HCT116 (cell line): Measurements from ENCODE around the gene ZBTB8A. TPM values are rescaled to one million over a fixed set of nuclear protein-coding genes. Genes with fewer than 3 reads are reported as not detected.

Experiments
- ATAC-seq: fragments of 200-7000 bp; cut with Tn5 transposase; 2 replicates; pipeline ENCODE4 v1.9.1; 2020; ENCODE audit warnings: mild to moderate bottlenecking, moderate library complexity
- BruUV-seq: library from RNA; stranded (reverse); fragments of 400-500 nt; replicated peaks from 2 replicates; lab custom pipeline; 2021; lab: Mats Ljungman, UMichigan
- CTCF ChIA-PET: fragments of 300-600 bp; sonication (Branson Sonifier 250); formaldehyde crosslinking; loops from one replicate; lab custom pipeline; 2021; ENCODE audit warnings: antibody characterized with exemption; lab: Charles Lee
- POLR2A ChIA-PET: fragments of 300-600, 350-600 bp; sonication (Branson Sonifier 250); formaldehyde crosslinking; loops from one replicate; lab custom pipeline; 2021; ENCODE audit warnings: antibody characterized with exemption; lab: Charles Lee
- RAD21 ChIA-PET, 2 experiments: fragments of 300-600 bp; sonication (Branson Sonifier 250); formaldehyde crosslinking; loops; one replicate each; lab custom pipeline; 2023; ENCODE audit warnings: low total read pairs in 2 of 2; ENCODE audit not compliant: uncharacterized antibody in 2 of 2, unreplicated experiment in 2 of 2, low non-redundant PET in 1 of 2; lab: Charles Lee
- DNase-seq: peaks from one replicate; pipeline ENCODE4 v3.0.0-alpha.2; 2010; ENCODE audit warnings: low read depth, low spot score
- H2AFZ ChIP-seq: fragments of 200-600 bp; shearing (Covaris generic), sonication (generic); 2 replicates; pipeline ENCODE4 v1.6.1; 2017; ENCODE audit warnings: low read depth, mixed run types, mixed read lengths, antibody characterized with exemption, low read length; ENCODE audit not compliant: poor library complexity, severe bottlenecking
- H3K27ac ChIP-seq: 2 replicates; pipeline ENCODE4 v1.5.1; 2012; ENCODE audit warnings: low read depth, low read length
- H3K27me3 ChIP-seq: fragments of 200-600 bp; sonication (generic); 2 replicates; pipeline ENCODE4 v1.6.1; 2016; ENCODE audit warnings: mixed run types, low read length, mixed read lengths; ENCODE audit not compliant: insufficient read depth
- H3K36me3 ChIP-seq, 2 experiments: fragments of 200-500 bp in 1 of 2; fragments of 200-600 bp in 1 of 2; sonication (Bioruptor generic) in 1 of 2; sonication (generic) in 1 of 2; 2 replicates each; pipeline versions ENCODE4 v1.5.1 to v1.6.1; 2014 to 2016; ENCODE audit warnings: low read length in 2 of 2, inconsistent platforms in 1 of 2, mixed read lengths in 1 of 2, mixed run types in 1 of 2; ENCODE audit not compliant: insufficient read depth in 2 of 2, control insufficient read depth in 1 of 2
- H3K4me1 ChIP-seq, 2 experiments: fragments of 200-600 bp in 1 of 2; sonication (generic) in 1 of 2; 2 replicates each; pipeline versions ENCODE4 v1.5.1 to v1.6.1; 2012 to 2017; ENCODE audit warnings: low read length in 2 of 2, inconsistent platforms in 1 of 2, mild to moderate bottlenecking in 1 of 2, mixed read lengths in 1 of 2, mixed run types in 1 of 2, moderate library complexity in 1 of 2; ENCODE audit not compliant: insufficient read depth in 2 of 2, control insufficient read depth in 1 of 2
- H3K4me2 ChIP-seq: fragments of 200-600 bp; sonication (generic); 2 replicates; pipeline ENCODE4 v1.6.1; 2017; ENCODE audit warnings: mixed run types, low read length, mixed read lengths
- H3K4me3 ChIP-seq, 2 experiments: fragments of 200-600 bp in 1 of 2; sonication (generic) in 1 of 2; replicated peaks in 1 of 2; 2 replicates each; pipeline ENCODE4 v1.5.1; 2011 to 2016; ENCODE audit warnings: low read length in 2 of 2, control low read depth in 1 of 2, low read depth in 1 of 2, mild to moderate bottlenecking in 1 of 2, mixed read lengths in 1 of 2, mixed run types in 1 of 2
- H3K79me2 ChIP-seq: fragments of 200-600 bp; sonication (generic); 2 replicates; pipeline ENCODE4 v1.6.1; 2017; ENCODE audit warnings: mild to moderate bottlenecking, mixed run types, low read length, moderate library complexity, mixed read lengths; ENCODE audit not compliant: insufficient read depth
- H3K9ac ChIP-seq: fragments of 200-600 bp; sonication (generic); 2 replicates; pipeline ENCODE4 v1.6.1; 2016; ENCODE audit warnings: low read length, mixed read lengths
- H3K9me2 ChIP-seq: fragments of 200-600 bp; sonication (generic), shearing (Covaris generic); 2 replicates; pipeline ENCODE4 v1.6.1; 2017; ENCODE audit warnings: mixed run types, mild to moderate bottlenecking, moderate library complexity; ENCODE audit not compliant: insufficient read depth
- H3K9me3 ChIP-seq, 2 experiments: fragments of 200-500 bp in 1 of 2; fragments of 200-600 bp in 1 of 2; sonication (Bioruptor generic) in 1 of 2; sonication (generic) in 1 of 2; 2 replicates each; pipeline ENCODE4 v1.6.1; 2014 to 2017; ENCODE audit warnings: low read length in 2 of 2, mixed read lengths in 2 of 2, inconsistent platforms in 1 of 2, low read depth in 1 of 2, mild to moderate bottlenecking in 1 of 2, mixed run types in 1 of 2, moderate library complexity in 1 of 2; ENCODE audit not compliant: control insufficient read depth in 1 of 2, insufficient read depth in 1 of 2
- H4K20me1 ChIP-seq: fragments of 200-600 bp; sonication (generic), shearing (Covaris generic); 2 replicates; pipeline ENCODE4 v1.6.1; 2017; ENCODE audit warnings: mixed run types, mild to moderate bottlenecking, moderate library complexity; ENCODE audit not compliant: insufficient read depth
- ATF3 ChIP-seq: IDR thresholded peaks from 2 replicates; pipeline ENCODE4 v1.6.1; 2012
- CBX3 ChIP-seq: IDR thresholded peaks from 2 replicates; pipeline ENCODE4 v1.6.1; 2012; ENCODE audit warnings: low read depth
- CTCF ChIP-seq, 3 experiments: fragments of 200-600 bp in 1 of 3; sonication (generic) in 1 of 3; IDR thresholded peaks in 2 of 3; conservative IDR thresholded peaks in 1 of 3; 2 replicates each; pipeline ENCODE4 v1.5.1; 2012 to 2017; ENCODE audit warnings: low read depth in 2 of 3, low read length in 2 of 3, antibody characterized with exemption in 1 of 3, borderline replicate concordance in 1 of 3, control low read depth in 1 of 3, mild to moderate bottlenecking in 1 of 3, mixed read lengths in 1 of 3, mixed run types in 1 of 3, moderate library complexity in 1 of 3; ENCODE audit not compliant: insufficient read depth in 1 of 3
- EGR1 ChIP-seq: IDR thresholded peaks from 2 replicates; pipeline ENCODE4 v1.6.1; 2012; ENCODE audit warnings: low read depth
- EZH2 ChIP-seq: fragments of 200-600 bp; sonication (generic); IDR thresholded peaks from 2 replicates; pipeline ENCODE4 v1.6.1; 2017; ENCODE audit warnings: antibody characterized with exemption, mixed run types
- EZH2phosphoT487 ChIP-seq: fragments of 200-600 bp; IDR thresholded peaks from 2 replicates; pipeline ENCODE4 v1.6.1; 2018; ENCODE audit warnings: antibody characterized with exemption, borderline replicate concordance
- FOSL1 ChIP-seq: IDR thresholded peaks from 2 replicates; pipeline ENCODE4 v1.6.1; 2012; ENCODE audit warnings: low read depth
- SIN3A ChIP-seq: IDR thresholded peaks from 2 replicates; pipeline ENCODE4 v1.6.1; 2012; ENCODE audit warnings: low read depth
- SP1 ChIP-seq: IDR thresholded peaks from 2 replicates; pipeline ENCODE4 v1.6.1; 2012; ENCODE audit warnings: low read depth
- YY1 ChIP-seq: IDR thresholded peaks from 2 replicates; pipeline ENCODE4 v1.6.1; 2011; ENCODE audit warnings: low read length, low read depth, moderate library complexity, mild to moderate bottlenecking; ENCODE audit not compliant: insufficient replicate concordance; ENCODE audit errors: extremely low read depth
- ZBTB33 ChIP-seq: IDR thresholded peaks from 2 replicates; pipeline ENCODE4 v1.6.1; 2011; ENCODE audit warnings: mild to moderate bottlenecking, low read length, moderate library complexity; ENCODE audit not compliant: insufficient replicate concordance; ENCODE audit errors: extremely low read depth
- ZFX ChIP-seq: fragments of 450-650 bp; IDR thresholded peaks from 2 replicates; pipeline ENCODE4 v1.6.1; 2017
- ZNF274 ChIP-seq: fragments of 200-500 bp; sonication (Bioruptor generic); IDR thresholded peaks from 2 replicates; pipeline ENCODE4 v1.6.1; 2014; ENCODE audit warnings: mild to moderate bottlenecking, low read depth, low read length, inconsistent platforms
- intact Hi-C: fragments of 100-400 bp; cut with micrococcal nuclease; formaldehyde crosslinking; loops from 2 replicates; pipeline ENCODE4 v1.10.0; 2022
- total RNA-seq: library from RNA; stranded (reverse); gene quantifications from one replicate; pipeline ENCODE4 v1.2.1, GENCODE V29; 2021; ENCODE audit not compliant: unreplicated experiment

ZBTB8A gene
- total RNA-seq, 1 experiment from 2014 or later, result 9.7 TPM

GRCh38 chr1:32536117-32536516 lies 3.1 kb upstream of the ZBTB8A start:
- RAD21 ChIA-PET, result no interaction called here
- no peak overlapping the region for H3K27ac ChIP-seq
- H3K9me3 ChIP-seq, result 0 out of 4 replicates have a peak, but pooled peaks cover 0 to 3% of the 10 kb centered on the region in 2 experiments
- H3K79me2 ChIP-seq, result peaks cover 13% of the 10 kb centered on the region
- H3K36me3 ChIP-seq, result no peaks in the 10 kb centered on the region
- H4K20me1 ChIP-seq, result no peaks in the 10 kb centered on the region
- no peak for TF ChIP-seq EGR1
- no peak overlapping the region for H3K4me3 ChIP-seq
- CTCF ChIA-PET, result interaction anchor here (1.5 kb wide), 1 partner anchor 16 kb away, joined by 6 read pairs; no protein-coding TSS in a partner anchor
- H3K9ac ChIP-seq, result no peak overlapping the region
- no peak for ATAC-seq
- peaks cover 15 to 22% of the 10 kb centered on the region in 2 experiments for H3K4me1 ChIP-seq
- intact Hi-C loops, result loop anchor here (5.0 kb wide), 1 partner anchor 89 kb away; no protein-coding TSS in a partner anchor
- H3K27me3 ChIP-seq, result no peaks in the 10 kb centered on the region
- no peak overlapping the region for H3K4me2 ChIP-seq
- no peak overlapping the region for H2AFZ ChIP-seq
- no TSS peak for BruUV-seq
- H3K9me2 ChIP-seq, result no peaks in the 10 kb centered on the region
- POLR2A ChIA-PET, result no interaction called here
- no peak for DNase-seq

GRCh38 chr1:32536764-32537163 lies 2.5 kb upstream of the ZBTB8A start:
- peaks cover 15 to 23% of the 10 kb centered on the region in 2 experiments for H3K4me1 ChIP-seq
- no peaks in the 10 kb centered on the region for H3K9me2 ChIP-seq
- H3K9ac ChIP-seq, result no peak overlapping the region
- no TSS peak for BruUV-seq
- ChIA-PET CTCF (interaction anchor here (1.5 kb wide), 1 partner anchor 16 kb away, joined by 6 read pairs; no protein-coding TSS in a partner anchor), RAD21 (no interaction called here)
- H2AFZ ChIP-seq, result no peak overlapping the region
- H3K9me3 ChIP-seq, result 0 out of 4 replicates have a peak, but pooled peaks cover 0 to under 1% of the 10 kb centered on the region in 2 experiments
- DNase-seq, result no peak
- TF ChIP-seq YY1 (no peak), ZBTB33 (no peak), CTCF (IDR thresholded peaks at IDR 0.05 in 2 of 3, conservative IDR thresholded peaks at IDR 0.05 in 1 of 3; ENCODE audit: borderline replicate concordance in 1 of 3, insufficient read depth in 1 of 3, low read depth in 2 of 3, low read length in 2 of 3) (no peak), EZH2 (no peak), CBX3 (no peak), EZH2phosphoT487 (no peak), EGR1 (no peak), ZFX (no peak), FOSL1 (no peak), SIN3A (no peak), ZNF274 (no peak), SP1 (no peak), ATF3 (no peak)
- TF ChIP-seq, all 23 proteins: peak for 0
- intact Hi-C loops, result loop anchor here (5.0 kb wide), 1 partner anchor 89 kb away; no protein-coding TSS in a partner anchor
- POLR2A ChIA-PET, result no interaction called here
- Histone ChIP-seq H3K79me2 (peaks cover 20% of the 10 kb centered on the region), H3K4me3 (no peak overlapping the region), H3K27ac (no peak overlapping the region), H3K27me3 (no peaks in the 10 kb centered on the region), H3K4me2 (no peak overlapping the region), H4K20me1 (no peaks in the 10 kb centered on the region), H3K36me3 (no peaks in the 10 kb centered on the region)
- ATAC-seq, result no peak
